MM.1S (cell line): ENCODE measurements around the gene TRAPPC6A.

Source experiments
- DNase-seq: peaks from one replicate; pipeline ENCODE4 v3.0.0-alpha.2; 2015
- H2AFZ ChIP-seq: fragments of 300-600 bp; sonication (generic); 2 replicates; pipeline ENCODE4 v1.6.0; 2016; ENCODE audit warnings: antibody characterized with exemption, low read length
- H3F3A ChIP-seq: fragments of 300-600 bp; sonication (generic); 2 replicates; pipeline ENCODE4 v1.6.1; 2016; ENCODE audit warnings: mild to moderate bottlenecking, antibody characterized with exemption, low read length, moderate library complexity, mixed read lengths; ENCODE audit not compliant: insufficient read depth
- H3K27ac ChIP-seq: fragments of 300-600 bp; sonication (generic); 2 replicates; pipeline ENCODE4 v1.5.1; 2016; ENCODE audit warnings: mild to moderate bottlenecking, low read length
- H3K27me3 ChIP-seq: fragments of 300-600 bp; sonication (generic); replicated peaks from 2 replicates; pipeline ENCODE4 v1.6.0; 2016; ENCODE audit warnings: low read length; ENCODE audit not compliant: insufficient read depth
- H3K36me3 ChIP-seq: fragments of 300-600 bp; sonication (generic); replicated peaks from 2 replicates; pipeline ENCODE4 v1.6.1; 2016; ENCODE audit warnings: mild to moderate bottlenecking, low read length, mixed read lengths; ENCODE audit not compliant: insufficient read depth
- H3K4me1 ChIP-seq: fragments of 300-600 bp; sonication (generic); 2 replicates; pipeline ENCODE4 v1.6.1; 2016; ENCODE audit warnings: low read length, mixed read lengths
- H3K4me2 ChIP-seq: fragments of 300-600 bp; sonication (generic); 2 replicates; pipeline ENCODE4 v1.6.0; 2016; ENCODE audit warnings: low read depth, low read length
- H3K4me3 ChIP-seq: fragments of 300-600 bp; sonication (generic); 2 replicates; pipeline ENCODE4 v1.5.1; 2016; ENCODE audit warnings: low read length, mixed read lengths
- H3K79me2 ChIP-seq: fragments of 300-600 bp; sonication (generic); 2 replicates; pipeline ENCODE4 v1.6.1; 2016; ENCODE audit warnings: mixed run types, low read length, mixed read lengths
- H3K9ac ChIP-seq: fragments of 300-600 bp; sonication (generic); 2 replicates; pipeline ENCODE4 v1.6.1; 2016; ENCODE audit warnings: low read length, mixed read lengths
- H3K9me2 ChIP-seq: fragments of 300-600 bp; sonication (generic); replicated peaks from 2 replicates; pipeline ENCODE4 v1.6.1; 2016; ENCODE audit warnings: mild to moderate bottlenecking, low read length, mixed read lengths; ENCODE audit not compliant: insufficient read depth
- H3K9me3 ChIP-seq: fragments of 300-600 bp; sonication (generic); replicated peaks from 2 replicates; pipeline ENCODE4 v1.6.1; 2016; ENCODE audit warnings: mild to moderate bottlenecking, low read length, mixed read lengths; ENCODE audit not compliant: insufficient read depth
- H4K20me1 ChIP-seq: fragments of 300-600 bp; sonication (generic); 2 replicates; pipeline ENCODE4 v1.6.1; 2016; ENCODE audit warnings: mild to moderate bottlenecking, low read length, moderate library complexity, mixed read lengths; ENCODE audit not compliant: insufficient read depth
- EZH2 ChIP-seq: fragments of 300-600 bp; sonication (generic); optimal IDR thresholded peaks from 2 replicates; pipeline ENCODE3; 2017; ENCODE audit warnings: low read depth, mild to moderate bottlenecking, antibody characterized with exemption, low read length, mixed read lengths
- EZH2phosphoT487 ChIP-seq: fragments of 300-600 bp; sonication (generic); IDR thresholded peaks from 2 replicates; pipeline ENCODE4 v1.6.1; 2018; ENCODE audit warnings: antibody characterized with exemption, low read length
- TF ChIP-seq, protein P1 (sequence below): fragments of 300-600 bp; sonication (generic); IDR thresholded peaks from 2 replicates; pipeline ENCODE4 v1.5.1; 2016; ENCODE audit warnings: antibody characterized with exemption, low read length, mixed read lengths

TRAPPC6A gene

GRCh38 chr19:45158503-45159209, 19.4 kb downstream of the TRAPPC6A start:
- Histone ChIP-seq H3K36me3 (no peaks in the 10 kb centered on the region), H3K4me1 (no peaks in the 10 kb centered on the region), H3K9me3 (no peaks in the 10 kb centered on the region), H3F3A (no peaks in the 10 kb centered on the region), H3K4me2 (no peak overlapping the region), H3K9me2 (no peaks in the 10 kb centered on the region), H2AFZ (no peak overlapping the region), H3K9ac (no peak overlapping the region), H3K27me3 (peaks cover 42% of the 10 kb centered on the region), H3K27ac (no peak overlapping the region), H3K4me3 (no peak overlapping the region), H3K79me2 (no peaks in the 10 kb centered on the region), H4K20me1 (no peaks in the 10 kb centered on the region)
- TF ChIP-seq EZH2phosphoT487 (no peak), EZH2 (no peak)
- TF ChIP-seq, protein P1, sequence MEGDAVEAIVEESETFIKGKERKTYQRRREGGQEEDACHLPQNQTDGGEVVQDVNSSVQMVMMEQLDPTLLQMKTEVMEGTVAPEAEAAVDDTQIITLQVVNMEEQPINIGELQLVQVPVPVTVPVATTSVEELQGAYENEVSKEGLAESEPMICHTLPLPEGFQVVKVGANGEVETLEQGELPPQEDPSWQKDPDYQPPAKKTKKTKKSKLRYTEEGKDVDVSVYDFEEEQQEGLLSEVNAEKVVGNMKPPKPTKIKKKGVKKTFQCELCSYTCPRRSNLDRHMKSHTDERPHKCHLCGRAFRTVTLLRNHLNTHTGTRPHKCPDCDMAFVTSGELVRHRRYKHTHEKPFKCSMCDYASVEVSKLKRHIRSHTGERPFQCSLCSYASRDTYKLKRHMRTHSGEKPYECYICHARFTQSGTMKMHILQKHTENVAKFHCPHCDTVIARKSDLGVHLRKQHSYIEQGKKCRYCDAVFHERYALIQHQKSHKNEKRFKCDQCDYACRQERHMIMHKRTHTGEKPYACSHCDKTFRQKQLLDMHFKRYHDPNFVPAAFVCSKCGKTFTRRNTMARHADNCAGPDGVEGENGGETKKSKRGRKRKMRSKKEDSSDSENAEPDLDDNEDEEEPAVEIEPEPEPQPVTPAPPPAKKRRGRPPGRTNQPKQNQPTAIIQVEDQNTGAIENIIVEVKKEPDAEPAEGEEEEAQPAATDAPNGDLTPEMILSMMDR, result no peak
- DNase-seq, result no peak

DNA sequence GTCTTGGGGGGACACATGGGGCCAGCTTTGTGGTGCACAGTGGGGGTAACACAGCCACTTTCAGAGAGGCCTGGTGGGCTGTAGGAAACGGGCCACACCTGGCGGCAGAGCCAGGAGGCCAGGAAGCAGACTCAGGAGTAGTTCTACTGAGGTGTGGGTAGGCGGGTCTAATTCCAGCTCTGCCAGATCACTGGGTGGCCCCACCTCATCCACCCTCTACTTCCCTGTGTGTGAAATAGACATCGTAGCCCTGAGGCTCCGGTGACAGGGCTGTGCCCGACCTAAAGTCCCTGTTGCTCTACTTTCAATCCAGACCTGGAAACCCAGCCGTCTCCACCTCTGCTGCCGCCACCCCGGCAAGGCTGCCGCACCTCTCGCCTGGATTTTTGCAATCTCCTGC, 21.3 kb downstream of the TRAPPC6A start:
- no peak overlapping the region for H3K27ac ChIP-seq
- H3K4me1 ChIP-seq, result no peaks in the 10 kb centered on the region
- no peaks in the 10 kb centered on the region for H4K20me1 ChIP-seq
- H3K79me2 ChIP-seq, result no peaks in the 10 kb centered on the region
- H3K9ac ChIP-seq, result no peak overlapping the region
- H3K9me2 ChIP-seq, result no peaks in the 10 kb centered on the region
- H3F3A ChIP-seq, result no peaks in the 10 kb centered on the region
- H2AFZ ChIP-seq, result no peak overlapping the region
- no peaks in the 10 kb centered on the region for H3K9me3 ChIP-seq
- no peaks in the 10 kb centered on the region for H3K36me3 ChIP-seq
- TF ChIP-seq EZH2phosphoT487 (no peak), EZH2 (no peak)
- TF ChIP-seq, protein P1, result no peak
- no peak overlapping the region for H3K4me3 ChIP-seq
- no peak for DNase-seq
- no peak overlapping the region for H3K4me2 ChIP-seq
- H3K27me3 ChIP-seq, result peaks cover 36% of the 10 kb centered on the region

DNA sequence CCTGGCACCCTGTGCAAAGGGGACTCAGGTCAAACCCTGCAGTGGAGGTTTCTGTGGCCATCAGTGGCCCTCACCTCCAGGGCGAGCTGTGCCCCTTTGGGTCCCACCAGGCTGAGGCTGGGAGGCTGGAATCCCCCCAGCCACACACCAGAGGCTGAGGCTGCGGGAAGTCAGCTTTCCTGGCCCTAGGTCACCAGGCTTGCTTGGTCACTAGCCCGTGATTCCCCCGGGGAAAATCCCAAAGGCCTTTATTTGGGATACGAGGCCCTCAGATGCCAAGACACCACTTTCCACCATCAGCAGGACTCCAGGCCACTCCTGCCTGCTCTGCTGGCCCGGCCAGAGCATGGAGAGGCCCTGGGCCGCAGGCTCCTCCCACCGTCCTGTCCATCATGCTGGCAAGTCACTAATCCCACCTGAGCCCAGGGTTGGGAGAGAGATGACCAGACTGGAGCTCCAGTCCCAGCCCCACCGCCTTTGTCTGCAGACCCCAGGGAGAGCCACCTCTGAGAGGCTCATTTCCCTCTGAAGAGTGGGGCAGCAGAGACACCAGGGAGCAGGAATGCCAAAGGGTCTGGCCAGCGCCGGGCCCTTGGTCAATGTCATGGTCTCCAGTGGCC, 21.9 kb downstream of the TRAPPC6A start:
- no peaks in the 10 kb centered on the region for H3K79me2 ChIP-seq
- H2AFZ ChIP-seq, result no peak overlapping the region
- H3F3A ChIP-seq, result no peaks in the 10 kb centered on the region
- no peaks in the 10 kb centered on the region for H3K36me3 ChIP-seq
- TF ChIP-seq, protein P1, result no peak
- TF ChIP-seq EZH2, result no peak
- TF ChIP-seq EZH2phosphoT487, result no peak
- H3K27me3 ChIP-seq, result peaks cover 30% of the 10 kb centered on the region
- no peak overlapping the region for H3K9ac ChIP-seq
- H3K27ac ChIP-seq, result no peak overlapping the region
- H4K20me1 ChIP-seq, result no peaks in the 10 kb centered on the region
- no peak overlapping the region for H3K4me2 ChIP-seq
- H3K9me3 ChIP-seq, result no peaks in the 10 kb centered on the region
- H3K9me2 ChIP-seq, result no peaks in the 10 kb centered on the region
- H3K4me1 ChIP-seq, result no peaks in the 10 kb centered on the region
- DNase-seq, result no peak
- no peak overlapping the region for H3K4me3 ChIP-seq
